Activated CD4-positive, alpha-beta T cell treated with anti-CD3 and anti-CD28 coated beads for 24 hours (primary cell): Measurements from ENCODE around the gene ATP13A3.

Experiments
- DNase-seq, 2 donors: peaks; one replicate each; pipeline ENCODE4 v3.0.0-alpha.2; 2020; ENCODE audit warnings: low read depth in 2 of 2

ATP13A3 gene

GRCh38 chr3:194439881-194440550, 46.8 kb downstream of the ATP13A3 start:
- no peak for DNase-seq

- DNase-seq: no peak
These were observed 52.3 kb downstream of the ATP13A3 start for GRCh38 chr3:194434503-194434902.

DNA sequence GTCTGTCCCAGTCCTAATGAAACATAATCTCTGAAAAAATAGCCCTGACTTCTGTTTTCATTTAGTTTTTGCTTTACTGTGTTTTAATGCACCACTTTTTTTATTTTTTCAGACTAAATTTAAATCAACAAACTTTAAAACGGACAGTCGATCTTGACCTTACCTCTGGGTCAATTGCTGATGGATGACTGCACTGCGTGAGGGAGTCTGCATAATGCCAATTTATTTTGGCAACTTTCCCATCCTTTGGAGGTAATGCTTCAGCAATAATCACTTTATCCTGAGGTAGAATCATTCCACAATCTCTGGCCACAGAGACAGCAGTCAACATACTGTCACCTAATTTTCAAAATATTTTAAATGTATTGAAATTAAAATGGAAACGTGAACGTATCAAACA, 55.2 kb downstream of the ATP13A3 start:
- DNase-seq: no peak

DNA sequence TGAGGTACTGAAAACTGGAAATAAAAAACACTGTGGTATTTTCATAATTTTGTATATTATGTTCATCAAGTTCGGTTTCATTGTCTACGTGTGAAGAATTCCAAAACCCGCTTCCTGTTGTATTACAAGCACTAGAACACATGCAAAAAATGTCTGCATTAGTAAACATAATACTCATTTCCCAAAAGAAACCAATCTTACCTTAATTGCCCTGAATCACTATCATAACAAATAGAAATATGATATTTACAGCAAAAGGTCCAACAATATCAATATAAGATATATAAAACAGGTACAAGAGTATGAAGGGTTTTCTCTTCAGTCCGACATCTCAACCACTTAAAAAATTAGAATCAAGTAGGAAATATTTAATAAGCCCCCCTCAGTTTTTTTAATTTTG, 61.4 kb downstream of the ATP13A3 start:
- DNase-seq: no peak

DNA sequence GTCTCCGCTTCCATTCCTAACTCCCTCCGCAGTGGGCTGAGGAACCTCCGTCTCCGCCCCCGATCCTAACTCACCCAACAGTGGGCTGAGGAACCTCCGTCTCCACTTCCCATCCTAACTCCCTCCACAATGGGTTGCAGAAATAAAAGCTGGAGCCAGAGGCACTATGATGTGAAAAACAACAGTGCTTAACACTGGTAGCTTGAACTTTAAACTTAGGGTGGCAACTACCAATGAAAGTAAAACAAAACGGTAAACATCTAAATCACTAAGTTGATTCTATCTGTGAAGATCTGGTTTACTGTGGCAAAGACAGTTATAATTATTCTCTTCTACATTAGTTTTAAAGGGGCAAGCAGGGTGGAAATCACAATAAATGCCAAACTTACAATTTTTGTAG, 61.8 kb downstream of the ATP13A3 start:
- DNase-seq: no peak

- DNase-seq: no peak
These were observed 62.4 kb downstream of the ATP13A3 start for GRCh38 chr3:194424373-194424772.

DNA sequence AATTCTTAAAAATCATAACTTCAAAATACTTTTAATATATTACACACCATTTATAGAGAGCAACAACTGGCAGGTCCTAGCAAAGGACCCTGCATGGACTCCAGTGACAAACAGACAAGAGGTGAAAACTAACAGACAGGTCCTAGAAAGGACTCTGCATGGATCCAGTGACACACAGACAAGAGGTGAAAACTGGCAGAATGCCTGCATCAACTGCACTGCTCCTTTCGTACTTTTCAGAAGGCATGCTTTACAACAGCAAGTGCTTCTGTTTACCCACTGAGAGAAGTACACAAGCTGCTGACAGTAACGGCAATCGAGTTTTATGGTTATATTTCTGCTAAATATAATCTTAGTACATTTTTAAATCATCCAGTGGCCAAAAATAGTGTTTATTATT, 63.5 kb downstream of the ATP13A3 start:
- no peak for DNase-seq

DNA sequence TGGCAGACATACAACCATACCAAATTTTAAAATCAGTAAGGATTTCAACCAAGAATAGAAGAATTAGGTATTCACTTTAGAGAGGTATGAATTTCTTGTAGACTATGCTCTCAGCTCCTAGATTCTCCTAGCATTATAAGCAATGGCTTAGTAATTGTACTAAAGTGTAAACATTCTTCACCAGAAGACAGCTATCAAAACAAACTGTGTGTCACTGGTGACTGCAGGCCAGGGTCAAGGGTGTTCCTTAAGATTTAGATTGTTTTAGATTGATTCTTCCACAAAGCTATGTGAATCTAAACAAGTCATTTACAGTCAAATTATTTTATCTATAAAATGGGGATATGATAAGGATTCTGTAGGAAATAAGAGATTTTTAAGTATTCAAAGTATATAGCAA, 64.6 kb downstream of the ATP13A3 start:
- DNase-seq: no peak

- no peak for DNase-seq
These were observed 68.1 kb downstream of the ATP13A3 start for GRCh38 chr3:194418671-194419070.

DNA sequence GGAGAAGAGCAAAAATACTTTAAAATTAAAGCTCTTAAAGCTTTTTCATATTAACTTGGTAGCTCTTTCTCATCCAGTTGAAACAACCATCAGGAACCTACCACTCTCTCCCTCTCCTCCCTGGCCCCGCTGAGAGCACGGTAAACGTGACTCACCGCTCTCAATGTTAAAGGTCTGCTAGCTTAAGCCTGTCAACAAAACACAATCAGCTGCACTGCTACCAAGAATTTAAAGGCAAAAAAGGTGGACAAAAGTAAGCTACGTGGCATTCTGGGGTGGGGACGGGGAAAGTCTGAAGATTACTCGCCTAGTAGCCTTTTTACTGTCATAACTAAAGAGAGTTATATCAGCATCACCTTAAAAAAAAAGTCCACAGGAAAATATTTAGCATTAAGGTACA, 79.4 kb downstream of the ATP13A3 start:
- no peak for DNase-seq

- DNase-seq: no peak
These were observed 81.0 kb downstream of the ATP13A3 start for GRCh38 chr3:194405766-194406165.

GRCh38 chr3:194404365-194405140, 82.2 kb downstream of the ATP13A3 start:
- no peak for DNase-seq

- no peak for DNase-seq
These were observed 84.9 kb downstream of the ATP13A3 start for GRCh38 chr3:194401868-194402329.

GRCh38 chr3:194401346-194401745, 85.5 kb downstream of the ATP13A3 start:
- no peak for DNase-seq

- DNase-seq: no peak
These were observed 86.9 kb downstream of the ATP13A3 start for GRCh38 chr3:194399874-194400411.

DNA sequence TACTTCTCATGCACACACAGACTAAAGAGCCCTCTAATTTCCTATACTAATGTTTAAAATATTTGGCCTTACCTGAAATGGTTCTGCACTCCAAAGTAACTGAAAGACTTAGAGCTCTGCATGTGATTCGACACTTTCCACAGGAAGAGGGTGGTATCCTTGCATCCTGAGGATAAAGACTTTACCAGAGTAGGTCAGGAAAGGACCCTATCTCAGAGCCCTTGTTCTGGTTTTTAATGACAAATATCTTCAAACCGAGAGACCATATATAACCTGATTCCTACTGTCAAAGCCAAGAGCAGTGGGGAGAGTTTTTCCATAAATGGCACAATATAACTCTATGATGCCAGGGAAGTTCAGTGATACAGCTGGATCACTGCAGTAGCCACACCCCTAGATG, 87.6 kb downstream of the ATP13A3 start, which contains the start of gene GP5:
GP5 (minus strand) TSS at position 101 of the 400 bp plus-strand sequence. CDS start 984 bp downstream, outside the sequence.
- no peak for DNase-seq

DNA sequence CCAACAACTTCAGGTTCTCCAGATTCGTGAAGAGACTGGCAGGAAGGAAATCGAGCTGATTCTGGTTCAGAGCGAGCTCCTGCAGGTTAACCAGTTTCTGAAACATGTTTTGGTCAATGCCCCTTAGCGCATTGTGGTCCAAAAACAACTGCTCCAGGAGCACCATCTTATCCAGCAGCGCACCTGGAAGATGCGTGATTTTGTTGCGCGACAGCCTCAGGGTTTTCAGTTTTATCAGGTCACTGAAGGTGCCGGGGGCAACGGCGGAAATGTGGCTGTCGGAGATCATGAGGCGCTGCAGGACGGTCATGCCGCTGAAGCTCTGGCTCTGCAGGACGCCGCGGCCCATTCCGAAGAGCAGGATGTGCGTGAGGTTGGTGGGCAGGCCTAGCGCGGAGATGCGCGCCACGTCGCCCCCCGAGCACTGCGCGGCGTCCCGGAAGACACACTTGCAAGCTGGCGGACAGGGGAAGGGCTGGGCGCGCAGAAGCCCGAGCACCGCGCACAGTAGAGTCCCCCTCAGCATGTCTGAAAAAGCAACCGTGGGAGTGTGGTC, 89.0 kb downstream of the ATP13A3 start:
- DNase-seq: no peak

GRCh38 chr3:194396859-194397756, 89.7 kb downstream of the ATP13A3 start:
- no peak for DNase-seq

- DNase-seq: no peak
These were observed 90.3 kb downstream of the ATP13A3 start for GRCh38 chr3:194396539-194396858.

DNA sequence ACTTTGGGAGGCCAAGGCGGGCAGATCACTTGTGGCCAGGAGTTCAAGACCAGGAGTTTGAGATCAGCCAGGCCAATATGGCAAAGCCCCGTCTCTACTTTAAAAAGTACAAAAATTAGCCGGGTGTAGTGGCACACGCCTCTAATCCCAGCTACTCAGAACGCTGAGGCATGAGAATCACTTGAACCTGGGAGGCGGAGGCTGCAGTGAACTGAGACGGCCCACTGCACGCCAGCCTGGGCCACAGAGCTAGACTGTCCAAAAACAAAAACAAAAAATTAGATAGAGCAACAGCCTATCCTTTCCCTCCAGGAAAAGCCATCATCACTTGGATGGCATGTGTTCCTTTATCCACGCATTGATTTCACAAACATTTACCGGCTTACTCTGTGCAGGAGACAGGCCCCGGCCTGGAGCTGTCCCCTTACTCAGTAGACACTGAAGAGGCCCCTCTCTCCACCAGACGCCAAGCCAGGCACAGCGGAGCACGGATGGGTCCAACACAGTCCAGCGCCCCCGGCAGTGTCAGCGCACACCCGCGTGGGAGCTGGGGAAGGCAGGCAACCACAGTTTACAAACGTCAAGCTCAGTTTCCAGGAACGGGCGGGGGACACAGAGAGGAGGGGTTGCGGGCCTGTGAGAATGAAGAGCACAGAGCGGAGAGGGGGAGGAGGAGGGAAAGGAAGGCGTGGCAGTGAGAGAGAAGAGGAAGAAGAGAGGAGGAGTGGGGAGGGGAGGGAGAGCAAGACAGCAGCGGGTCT, 90.8 kb downstream of the ATP13A3 start:
- DNase-seq: peak in 1 of 2 donors; percentile 43

GRCh38 chr3:194395212-194395611, 91.6 kb downstream of the ATP13A3 start:
- no peak for DNase-seq
